Measurements from ENCODE around the gene GET3. TPM values are rescaled to one million over a fixed set of nuclear protein-coding genes. Genes with fewer than 3 reads are reported as not detected.

GET3 gene
- total and polyA plus RNA-seq, 2 of the 13 experiments (the other 11 are each of a cell fraction or from before 2014, with no cell fraction given): 57.7 to 59.4 TPM

GRCh38 chr19:12782424-12783290 is 45.4 kb downstream of the GET3 start (continued):
- TF ChIP-seq NRL (CRISPR knock-in tag; IDR thresholded peaks at IDR 0.05; ENCODE audit: borderline replicate concordance) (no peak), RBFOX2 (IDR thresholded peaks at IDR 0.05; ENCODE audit: low read depth, low read length) (0 out of 2 replicates have a peak, but pooled peaks have one; percentile 25), ZNF337 (CRISPR knock-in tag; IDR thresholded peaks at IDR 0.05; ENCODE audit: borderline replicate concordance, low read depth) (no peak), MXD3 (CRISPR knock-in tag; IDR thresholded peaks at IDR 0.05) (no peak), ZNF281 (CRISPR knock-in tag; IDR thresholded peaks at IDR 0.05; ENCODE audit: borderline replicate concordance) (peak; percentile 14; the same call in 1 of the 2 replicates), HNRNPL (IDR thresholded peaks at IDR 0.05; ENCODE audit: low read depth, low read length) (no peak), NR0B2 (CRISPR knock-in tag; IDR thresholded peaks at IDR 0.05) (peak; percentile 17; the same call in 1 of the 2 replicates), IRF1 (CRISPR knock-in tag; IDR thresholded peaks at IDR 0.05; ENCODE audit: low read depth) (no peak), PHF8 (CRISPR knock-in tag; IDR thresholded peaks at IDR 0.05) (no peak; the same call in 1 of the 2 replicates), MIER2 (CRISPR knock-in tag; IDR thresholded peaks at IDR 0.05) (no peak), ZNF3 (CRISPR knock-in tag; IDR thresholded peaks at IDR 0.05) (no peak)
- TF ChIP-seq, protein P1, sequence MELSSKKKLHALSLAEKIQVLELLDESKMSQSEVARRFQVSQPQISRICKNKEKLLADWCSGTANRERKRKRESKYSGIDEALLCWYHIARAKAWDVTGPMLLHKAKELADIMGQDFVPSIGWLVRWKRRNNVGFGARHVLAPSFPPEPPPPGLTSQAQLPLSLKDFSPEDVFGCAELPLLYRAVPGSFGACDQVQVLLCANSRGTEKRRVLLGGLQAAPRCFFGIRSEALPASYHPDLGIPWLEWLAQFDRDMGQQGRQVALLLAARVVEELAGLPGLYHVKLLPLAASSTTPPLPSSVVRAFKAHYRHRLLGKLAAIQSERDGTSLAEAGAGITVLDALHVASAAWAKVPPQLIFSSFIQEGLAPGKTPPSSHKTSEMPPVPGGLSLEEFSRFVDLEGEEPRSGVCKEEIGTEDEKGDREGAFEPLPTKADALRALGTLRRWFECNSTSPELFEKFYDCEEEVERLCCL (CRISPR knock-in tag; IDR thresholded peaks at IDR 0.05; ENCODE audit: borderline replicate concordance): no peak
- TF ChIP-seq, protein P2, sequence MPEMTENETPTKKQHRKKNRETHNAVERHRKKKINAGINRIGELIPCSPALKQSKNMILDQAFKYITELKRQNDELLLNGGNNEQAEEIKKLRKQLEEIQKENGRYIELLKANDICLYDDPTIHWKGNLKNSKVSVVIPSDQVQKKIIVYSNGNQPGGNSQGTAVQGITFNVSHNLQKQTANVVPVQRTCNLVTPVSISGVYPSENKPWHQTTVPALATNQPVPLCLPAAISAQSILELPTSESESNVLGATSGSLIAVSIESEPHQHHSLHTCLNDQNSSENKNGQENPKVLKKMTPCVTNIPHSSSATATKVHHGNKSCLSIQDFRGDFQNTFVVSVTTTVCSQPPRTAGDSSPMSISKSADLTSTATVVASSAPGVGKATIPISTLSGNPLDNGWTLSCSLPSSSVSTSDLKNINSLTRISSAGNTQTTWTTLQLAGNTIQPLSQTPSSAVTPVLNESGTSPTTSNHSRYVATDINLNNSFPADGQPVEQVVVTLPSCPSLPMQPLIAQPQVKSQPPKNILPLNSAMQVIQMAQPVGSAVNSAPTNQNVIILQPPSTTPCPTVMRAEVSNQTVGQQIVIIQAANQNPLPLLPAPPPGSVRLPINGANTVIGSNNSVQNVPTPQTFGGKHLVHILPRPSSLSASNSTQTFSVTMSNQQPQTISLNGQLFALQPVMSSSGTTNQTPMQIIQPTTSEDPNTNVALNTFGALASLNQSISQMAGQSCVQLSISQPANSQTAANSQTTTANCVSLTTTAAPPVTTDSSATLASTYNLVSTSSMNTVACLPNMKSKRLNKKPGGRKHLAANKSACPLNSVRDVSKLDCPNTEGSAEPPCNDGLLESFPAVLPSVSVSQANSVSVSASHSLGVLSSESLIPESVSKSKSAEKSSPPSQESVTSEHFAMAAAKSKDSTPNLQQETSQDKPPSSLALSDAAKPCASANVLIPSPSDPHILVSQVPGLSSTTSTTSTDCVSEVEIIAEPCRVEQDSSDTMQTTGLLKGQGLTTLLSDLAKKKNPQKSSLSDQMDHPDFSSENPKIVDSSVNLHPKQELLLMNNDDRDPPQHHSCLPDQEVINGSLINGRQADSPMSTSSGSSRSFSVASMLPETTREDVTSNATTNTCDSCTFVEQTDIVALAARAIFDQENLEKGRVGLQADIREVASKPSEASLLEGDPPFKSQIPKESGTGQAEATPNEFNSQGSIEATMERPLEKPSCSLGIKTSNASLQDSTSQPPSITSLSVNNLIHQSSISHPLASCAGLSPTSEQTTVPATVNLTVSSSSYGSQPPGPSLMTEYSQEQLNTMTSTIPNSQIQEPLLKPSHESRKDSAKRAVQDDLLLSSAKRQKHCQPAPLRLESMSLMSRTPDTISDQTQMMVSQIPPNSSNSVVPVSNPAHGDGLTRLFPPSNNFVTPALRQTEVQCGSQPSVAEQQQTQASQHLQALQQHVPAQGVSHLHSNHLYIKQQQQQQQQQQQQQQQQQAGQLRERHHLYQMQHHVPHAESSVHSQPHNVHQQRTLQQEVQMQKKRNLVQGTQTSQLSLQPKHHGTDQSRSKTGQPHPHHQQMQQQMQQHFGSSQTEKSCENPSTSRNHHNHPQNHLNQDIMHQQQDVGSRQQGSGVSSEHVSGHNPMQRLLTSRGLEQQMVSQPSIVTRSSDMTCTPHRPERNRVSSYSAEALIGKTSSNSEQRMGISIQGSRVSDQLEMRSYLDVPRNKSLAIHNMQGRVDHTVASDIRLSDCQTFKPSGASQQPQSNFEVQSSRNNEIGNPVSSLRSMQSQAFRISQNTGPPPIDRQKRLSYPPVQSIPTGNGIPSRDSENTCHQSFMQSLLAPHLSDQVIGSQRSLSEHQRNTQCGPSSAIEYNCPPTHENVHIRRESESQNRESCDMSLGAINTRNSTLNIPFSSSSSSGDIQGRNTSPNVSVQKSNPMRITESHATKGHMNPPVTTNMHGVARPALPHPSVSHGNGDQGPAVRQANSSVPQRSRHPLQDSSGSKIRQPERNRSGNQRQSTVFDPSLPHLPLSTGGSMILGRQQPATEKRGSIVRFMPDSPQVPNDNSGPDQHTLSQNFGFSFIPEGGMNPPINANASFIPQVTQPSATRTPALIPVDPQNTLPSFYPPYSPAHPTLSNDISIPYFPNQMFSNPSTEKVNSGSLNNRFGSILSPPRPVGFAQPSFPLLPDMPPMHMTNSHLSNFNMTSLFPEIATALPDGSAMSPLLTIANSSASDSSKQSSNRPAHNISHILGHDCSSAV (CRISPR knock-in tag; IDR thresholded peaks at IDR 0.05; ENCODE audit: borderline replicate concordance): no peak

Data from HepG2 (cell line).